Inflammatory macrophage treated with lipopolysaccharide for 1 hour (primary cell): ENCODE results near the gene OPHN1.
"Not testable (repeated sequence)": the region's sequence is repeated elsewhere in the genome, so short reads cannot be mapped to it uniquely, and the experiment has no call there.

Experiments used
- DNase-seq, 2 donors: peaks; one replicate each; pipeline ENCODE4 v3.0.0-alpha.2; 2020 to 2022

Gene OPHN1

GRCh38 chrX:68421636-68422035 lies 11.7 kb downstream of the OPHN1 start:
- DNase-seq = peak; percentile 50 to 75

GRCh38 chrX:68420559-68420958 lies 12.7 kb downstream of the OPHN1 start:
- no peak for DNase-seq

- DNase-seq = peak; percentile 45 to 57
These were observed 13.3 kb downstream of the OPHN1 start for GRCh38 chrX:68419975-68420374.

GRCh38 chrX:68417651-68418050 lies 15.6 kb downstream of the OPHN1 start:
- DNase-seq = no peak

- no peak for DNase-seq
These were observed 16.7 kb downstream of the OPHN1 start for GRCh38 chrX:68416592-68416991.

GRCh38 chrX:68415316-68415715 lies 18.0 kb downstream of the OPHN1 start:
- DNase-seq = peak; percentile 44 to 56

GRCh38 chrX:68413254-68413653 lies 20.0 kb downstream of the OPHN1 start:
- DNase-seq = no peak

GRCh38 chrX:68411729-68412128 lies 21.6 kb downstream of the OPHN1 start:
- no peak for DNase-seq

GRCh38 chrX:68409194-68409593 lies 24.1 kb downstream of the OPHN1 start:
- DNase-seq = no peak

- no peak for DNase-seq
These were observed 29.8 kb downstream of the OPHN1 start for GRCh38 chrX:68403522-68403921.

- DNase-seq = no peak
These were observed 30.3 kb downstream of the OPHN1 start for GRCh38 chrX:68403038-68403437.

- DNase-seq = no peak
These were observed 31.2 kb downstream of the OPHN1 start for GRCh38 chrX:68402094-68402493.

- DNase-seq = no peak
These were observed 35.0 kb downstream of the OPHN1 start for GRCh38 chrX:68398291-68398690.

- DNase-seq = no peak
These were observed 36.3 kb downstream of the OPHN1 start for GRCh38 chrX:68396953-68397352.

- DNase-seq = not testable (repeated sequence)
These were observed 43.8 kb downstream of the OPHN1 start for GRCh38 chrX:68389419-68389960.

- DNase-seq = no peak
These were observed 45.5 kb downstream of the OPHN1 start for GRCh38 chrX:68387776-68388175.

- DNase-seq = no peak
These were observed 49.8 kb downstream of the OPHN1 start for GRCh38 chrX:68383540-68383939.

- not testable (repeated sequence) for DNase-seq
These were observed 55.7 kb downstream of the OPHN1 start for GRCh38 chrX:68377579-68377978.

GRCh38 chrX:68376373-68376772 lies 56.9 kb downstream of the OPHN1 start:
- no peak for DNase-seq

- DNase-seq = no peak
These were observed 57.5 kb downstream of the OPHN1 start for GRCh38 chrX:68375803-68376202.

- DNase-seq = no peak
These were observed 60.6 kb downstream of the OPHN1 start for GRCh38 chrX:68372665-68373064.

- DNase-seq = no peak
These were observed 63.7 kb downstream of the OPHN1 start for GRCh38 chrX:68369559-68369958.

GRCh38 chrX:68365341-68365740 lies 68.0 kb downstream of the OPHN1 start:
- DNase-seq = no peak

- DNase-seq = no peak
These were observed 69.3 kb downstream of the OPHN1 start for GRCh38 chrX:68363984-68364383.

GRCh38 chrX:68358679-68359078 lies 74.6 kb downstream of the OPHN1 start:
- DNase-seq = no peak

GRCh38 chrX:68355629-68355920 lies 77.7 kb downstream of the OPHN1 start:
- no peak for DNase-seq
